Suppressor macrophage treated with lipopolysaccharide for 1 hour (primary cell): ENCODE results near the gene CACNB3.
"Not testable (repeated sequence)": the region's sequence is repeated elsewhere in the genome, so short reads cannot be mapped to it uniquely, and the experiment has no call there.

Source experiments
- DNase-seq, 3 donors: peaks; one replicate each; pipeline ENCODE4 v3.0.0-alpha.2; 2020 to 2022

The CACNB3 gene

GRCh38 chr12:48857278-48857994 lies 39.1 kb downstream of the CACNB3 start:
- DNase-seq = no peak

DNA sequence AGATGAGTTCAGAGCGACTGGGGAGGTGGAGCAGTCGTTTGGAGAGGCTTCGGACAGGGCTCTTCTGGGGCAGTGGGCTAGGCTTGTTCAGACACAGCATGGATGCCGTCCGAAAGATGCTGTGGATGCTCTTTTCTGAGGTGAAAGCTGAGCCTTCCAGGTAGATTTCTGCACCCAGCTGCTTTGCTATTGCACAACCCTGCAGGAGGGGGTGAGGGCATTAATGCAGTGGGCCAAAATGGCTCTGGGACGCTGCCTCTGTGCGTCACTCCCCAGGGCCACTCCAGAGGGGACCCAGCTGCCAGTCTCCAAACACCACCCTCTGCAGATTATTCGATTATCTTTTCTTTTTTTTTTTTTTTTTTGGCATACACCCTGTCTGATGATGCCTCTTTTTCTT lies 39.7 kb downstream of the CACNB3 start:
- DNase-seq = no peak

DNA sequence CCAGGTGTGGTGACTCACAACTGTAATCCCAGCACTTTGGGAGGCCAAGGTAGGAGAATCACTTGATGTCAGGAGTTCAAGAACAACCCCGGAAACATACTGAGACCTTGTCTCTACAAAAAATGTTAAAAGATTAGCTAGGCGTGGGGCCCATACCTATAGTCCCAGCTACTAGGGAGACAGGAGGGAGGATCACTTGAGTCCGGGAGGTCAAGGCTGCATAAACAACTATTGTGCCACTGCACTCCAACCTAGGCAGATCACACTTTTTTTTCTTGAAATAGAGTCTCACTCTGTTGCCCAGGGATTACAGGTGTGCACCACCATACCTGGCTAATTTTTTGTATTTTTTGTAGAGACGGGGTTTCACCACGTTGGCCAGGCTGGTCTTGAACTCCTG lies 41.3 kb downstream of the CACNB3 start:
- DNase-seq = no peak

- not testable (repeated sequence) for DNase-seq
These were observed 41.9 kb downstream of the CACNB3 start for GRCh38 chr12:48860236-48860635.

GRCh38 chr12:48861111-48861510 lies 42.8 kb downstream of the CACNB3 start:
- DNase-seq = peak in 1 of 3 donors; percentile 37

GRCh38 chr12:48862760-48863159 lies 44.5 kb downstream of the CACNB3 start:
- no peak for DNase-seq

- no peak for DNase-seq
These were observed 45.0 kb downstream of the CACNB3 start for GRCh38 chr12:48863291-48863690.

GRCh38 chr12:48865281-48866051 lies 47.2 kb downstream of the CACNB3 start, which contains the start of gene RND1:
RND1 (minus strand) TSS chr12:48865870; CDS start chr12:48865767, 103 bp downstream.
- peak; percentile 96 to 99 (median 97) for DNase-seq

DNA sequence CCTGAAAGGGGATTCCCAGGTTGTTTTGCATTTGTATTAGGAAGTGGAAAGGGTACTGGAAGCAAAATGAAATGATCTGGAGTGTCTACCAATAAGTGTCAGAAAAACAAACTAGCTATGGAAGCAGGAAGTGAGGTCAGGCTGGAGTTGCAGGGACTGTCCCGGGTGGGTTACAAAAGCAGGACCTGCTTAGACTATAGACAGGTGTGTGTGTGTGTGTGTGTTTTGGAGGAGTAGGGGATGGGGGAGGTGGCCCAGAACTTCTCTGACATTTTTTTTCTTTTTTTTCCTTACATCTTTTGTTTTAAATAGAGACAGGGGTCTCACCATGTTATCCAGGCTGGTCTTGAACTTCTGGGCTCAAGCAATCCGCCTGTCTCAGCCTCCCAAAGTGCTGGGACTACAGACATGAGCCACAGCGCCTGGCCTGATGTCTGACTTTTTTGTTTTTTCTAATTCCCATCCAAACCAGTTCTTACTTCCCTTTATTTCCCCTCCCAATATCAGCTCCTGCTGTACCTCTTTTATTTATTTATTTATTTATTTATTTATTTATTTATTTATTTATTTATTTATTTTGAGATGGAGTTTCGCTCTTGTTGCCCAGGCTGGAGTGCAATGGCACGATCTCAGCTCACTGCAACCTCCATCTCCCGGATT lies 47.9 kb downstream of the CACNB3 start:
- no peak for DNase-seq

- no peak for DNase-seq
These were observed 50.2 kb downstream of the CACNB3 start for GRCh38 chr12:48868451-48868850.

DNA sequence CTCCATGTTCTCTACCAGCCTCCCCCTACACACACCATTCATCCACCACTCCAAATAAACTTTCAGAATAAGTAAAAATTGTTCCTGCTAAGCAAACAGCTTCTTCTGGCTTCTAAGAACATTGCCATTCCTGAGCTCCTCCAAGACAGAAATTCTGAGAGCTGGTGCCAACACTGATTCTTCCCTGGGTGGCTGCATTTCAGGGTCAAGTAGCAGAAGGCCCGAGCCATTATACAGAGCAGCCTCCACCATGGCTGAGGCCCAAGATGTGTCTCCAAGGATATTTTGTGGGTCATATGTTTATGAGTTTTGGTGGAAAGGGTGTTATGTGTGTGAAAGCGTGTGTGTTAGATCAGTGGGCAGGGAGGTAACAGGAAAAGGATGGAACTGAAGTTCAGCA lies 50.9 kb downstream of the CACNB3 start:
- DNase-seq = no peak

- DNase-seq = peak in 1 of 3 donors; percentile 15
These were observed 54.8 kb downstream of the CACNB3 start for GRCh38 chr12:48873096-48873495.

DNA sequence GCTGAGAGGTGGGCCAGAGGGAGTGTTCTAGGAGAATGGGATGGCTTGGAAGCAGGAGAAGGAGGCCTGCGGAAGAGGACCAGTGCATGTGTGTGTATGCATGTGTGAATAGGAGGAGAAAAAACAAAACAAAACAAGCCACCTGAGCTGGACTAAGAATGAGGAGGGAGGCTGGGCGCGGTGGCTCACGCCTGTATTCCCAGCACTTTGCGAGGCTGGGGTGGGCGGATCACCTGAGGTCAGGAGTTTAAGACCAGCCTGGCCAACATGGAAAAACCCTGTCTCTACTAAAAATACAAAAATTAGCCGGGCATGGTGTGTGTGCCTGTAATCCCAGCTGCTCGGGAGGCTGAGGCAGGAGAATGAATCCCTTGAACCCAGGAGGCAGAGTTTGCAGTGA lies 55.2 kb downstream of the CACNB3 start:
- DNase-seq = not testable (repeated sequence)

- DNase-seq = no peak
These were observed 57.7 kb downstream of the CACNB3 start for GRCh38 chr12:48875944-48876515.
